Fibroblast of mammary gland (primary cell): ENCODE results near the gene MYO1A.
A peak's percentile ranks its signal among the peaks of the same experiment; 100 is the strongest.

Source experiments
- DNase-seq: peaks from one replicate; pipeline ENCODE4 v3.0.0-alpha.2; 2010; ENCODE audit warnings: low read depth
- H3K4me3 ChIP-seq: 2 replicates; pipeline ENCODE4 v1.5.1; 2011; ENCODE audit warnings: low read depth, mild to moderate bottlenecking, low read length, moderate library complexity; ENCODE audit not compliant: control insufficient read depth
- CTCF ChIP-seq: conservative IDR thresholded peaks from 2 replicates; pipeline ENCODE4 v1.5.1; 2011; ENCODE audit warnings: low read depth, low read length, inconsistent platforms; ENCODE audit not compliant: control insufficient read depth, insufficient read depth

The MYO1A gene

GRCh38 chr12:57049890-57050289 lies at the start of gene MYO1A:
Gene MYO1A, minus strand, starts transcription at chr12:57050129. Its CDS starts 1,806 bp downstream, at chr12:57048323.
- H3K4me3 ChIP-seq: no peak within 1 kb of the TSS
- DNase-seq: no peak
- no peak for TF ChIP-seq CTCF

GRCh38 chr12:57099047-57099714 lies 49.3 kb upstream of the MYO1A start:
- no peak for DNase-seq
- H3K4me3 ChIP-seq: no peak overlapping the region

GRCh38 chr12:57098546-57098945 lies 48.6 kb upstream of the MYO1A start:
- TF ChIP-seq CTCF: no peak
- no peak for DNase-seq
- no peak overlapping the region for H3K4me3 ChIP-seq

More at GRCh38 chr12:57099047-57099714, 49.3 kb upstream of the MYO1A start:
- no peak for TF ChIP-seq CTCF

- H3K4me3 ChIP-seq: no peak overlapping the region
- TF ChIP-seq CTCF: no peak
- DNase-seq: peak; percentile 31
These were observed 47.6 kb upstream of the MYO1A start for GRCh38 chr12:57097554-57097835.

GRCh38 chr12:57096748-57097553 lies 47.0 kb upstream of the MYO1A start:
- H3K4me3 ChIP-seq: no peak overlapping the region
- DNase-seq: no peak
- TF ChIP-seq CTCF: no peak

- no peak overlapping the region for H3K4me3 ChIP-seq
- DNase-seq: peak; percentile 25
- TF ChIP-seq CTCF: no peak
These were observed 46.2 kb upstream of the MYO1A start for GRCh38 chr12:57096099-57096572.
